ENCODE results near the gene ABT1.
"Not testable (repeated sequence)": the region's sequence is repeated elsewhere in the genome, so short reads cannot be mapped to it uniquely, and the experiment has no call there.

ABT1 gene

DNA sequence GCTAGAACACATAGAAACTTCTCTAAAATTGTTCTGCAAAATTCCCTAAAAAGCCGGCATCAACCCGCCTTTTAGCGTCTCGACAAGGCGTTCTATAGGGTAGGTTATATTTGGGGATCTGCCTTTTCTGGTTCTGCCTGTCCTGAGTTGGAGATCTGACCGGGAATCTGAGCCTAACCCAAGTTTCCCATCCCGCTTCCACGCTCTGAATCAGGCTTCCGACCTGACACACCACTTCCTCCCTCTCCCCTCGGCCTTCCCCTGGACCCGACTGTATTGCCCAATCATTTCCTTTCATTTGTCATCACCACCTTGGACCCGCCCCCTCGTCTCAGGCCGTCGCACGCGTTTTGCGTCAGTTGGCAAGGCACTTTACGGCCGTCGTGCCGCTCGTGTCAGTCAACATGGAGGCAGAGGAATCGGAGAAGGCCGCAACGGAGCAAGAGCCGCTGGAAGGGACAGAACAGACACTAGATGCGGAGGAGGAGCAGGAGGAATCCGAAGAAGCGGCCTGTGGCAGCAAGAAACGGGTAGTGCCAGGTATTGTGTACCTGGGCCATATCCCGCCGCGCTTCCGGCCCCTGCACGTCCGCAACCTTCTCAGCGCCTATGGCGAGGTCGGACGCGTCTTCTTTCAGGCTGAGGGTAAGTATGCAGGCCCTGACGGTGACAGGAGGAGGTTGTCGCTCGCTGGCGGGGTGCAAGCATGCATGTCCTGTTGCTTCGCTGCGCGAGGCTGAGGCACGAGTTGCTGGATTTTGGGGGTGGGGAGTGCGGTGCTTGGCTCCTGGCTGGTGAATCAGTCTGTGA, at the start of gene ABT1:
Gene ABT1, plus strand, starts transcription at position 375 of the 810 bp plus-strand sequence. Its CDS starts 30 bp downstream, at position 405.
- peak; percentile 97 to 98 for DNase-seq

DNA sequence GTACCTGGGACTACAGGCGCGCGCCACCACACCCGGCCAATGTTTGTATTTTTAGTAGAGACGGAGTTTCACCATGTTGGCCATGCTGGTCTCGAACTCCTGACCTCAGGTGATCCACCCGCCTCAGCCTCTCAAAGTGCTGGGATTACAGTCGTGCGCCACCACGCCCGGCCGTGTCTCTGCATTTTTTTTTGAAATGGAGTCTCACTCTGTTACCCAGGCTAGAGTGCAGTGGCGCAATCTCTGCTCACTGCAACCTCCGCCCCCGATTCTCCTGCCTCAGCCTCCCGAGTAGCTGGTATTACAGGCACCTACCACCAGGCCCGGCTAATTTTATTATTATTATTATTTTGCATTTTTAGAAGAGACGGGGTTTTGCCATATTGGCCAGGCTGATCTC, 49.4 kb upstream of the ABT1 start:
- not testable (repeated sequence) for DNase-seq

DNA sequence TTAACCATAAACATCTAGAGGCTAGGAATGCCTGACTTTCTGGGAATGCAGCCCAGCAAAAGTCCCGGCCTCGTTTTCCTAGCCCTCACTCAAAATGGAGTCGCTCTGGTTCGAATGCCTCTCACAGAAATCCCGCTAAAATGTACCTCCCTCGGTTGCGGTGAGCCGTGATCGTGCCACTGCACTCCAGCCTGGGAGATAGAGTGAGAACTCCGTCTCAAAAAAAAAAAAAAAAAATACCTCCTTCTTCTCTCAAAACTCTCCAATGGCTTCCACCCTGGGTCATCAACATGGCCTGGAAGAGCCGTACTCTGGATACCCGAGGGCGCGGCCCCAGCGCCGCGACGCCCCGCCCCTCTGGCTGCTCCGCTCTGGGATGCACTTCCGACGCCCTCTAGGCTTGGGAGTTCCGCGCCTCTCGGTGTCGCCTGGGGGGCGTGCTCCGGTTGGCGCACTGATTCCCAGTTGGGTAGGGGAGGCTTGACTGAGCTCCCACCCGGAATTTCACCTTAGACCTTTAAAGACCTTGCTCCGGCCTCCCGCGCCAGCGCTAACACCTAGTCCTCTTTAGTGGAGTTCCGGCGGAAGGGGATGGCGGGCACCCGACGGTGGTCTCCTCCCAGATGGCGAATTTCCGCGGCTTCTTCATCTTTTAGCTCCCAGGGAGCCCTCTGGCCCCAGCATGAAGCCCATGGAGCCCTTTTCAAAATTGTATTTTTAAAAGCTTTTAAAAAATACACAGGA, 46.3 kb upstream of the ABT1 start:
- peak; percentile 48 to 64 for DNase-seq

DNA sequence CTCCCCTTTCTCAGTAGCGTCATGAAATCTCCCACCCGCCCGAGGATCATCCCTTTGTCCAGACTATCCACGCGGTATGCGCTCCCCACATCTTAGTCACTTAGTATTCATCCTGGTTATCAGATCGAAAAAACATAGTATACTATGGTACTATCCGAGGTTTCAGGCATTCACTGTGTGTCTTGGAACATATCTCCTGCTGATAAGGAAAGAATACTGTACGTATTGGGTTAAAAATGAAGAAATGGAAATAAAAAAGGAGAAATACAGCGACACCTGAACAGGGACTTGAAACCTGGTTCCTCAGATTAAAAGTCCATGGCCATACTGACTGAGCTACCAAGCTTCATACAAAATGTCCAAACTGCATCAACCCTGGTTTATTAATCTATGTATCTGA, 44.5 kb upstream of the ABT1 start:
- no peak for DNase-seq

DNA sequence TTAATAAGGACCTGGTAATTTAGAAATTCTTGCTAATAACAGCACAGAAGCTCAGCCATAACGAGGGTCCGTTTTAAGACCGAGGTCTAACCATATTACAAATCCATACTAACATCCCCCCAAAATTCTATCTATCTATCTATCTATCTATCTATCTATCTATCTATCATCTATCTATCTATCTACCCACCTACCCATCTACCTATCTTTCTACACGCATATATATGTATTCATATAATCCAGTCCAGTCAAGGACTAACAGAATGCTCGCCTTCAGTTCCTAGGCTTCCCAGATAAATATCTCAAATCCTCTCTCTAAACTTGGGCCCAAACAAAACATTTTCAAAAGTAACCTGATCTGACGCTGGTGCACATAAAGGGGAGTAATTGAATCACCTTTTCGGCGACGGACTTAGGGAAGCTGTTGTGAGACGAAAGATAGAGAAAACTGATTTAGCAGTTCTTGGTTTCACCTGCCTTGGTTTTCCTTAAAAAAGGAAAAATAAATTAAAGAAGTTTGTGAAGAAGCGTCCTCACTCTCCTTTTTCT, 44.0 kb upstream of the ABT1 start:
- DNase-seq: peak; percentile 33 to 36

DNA sequence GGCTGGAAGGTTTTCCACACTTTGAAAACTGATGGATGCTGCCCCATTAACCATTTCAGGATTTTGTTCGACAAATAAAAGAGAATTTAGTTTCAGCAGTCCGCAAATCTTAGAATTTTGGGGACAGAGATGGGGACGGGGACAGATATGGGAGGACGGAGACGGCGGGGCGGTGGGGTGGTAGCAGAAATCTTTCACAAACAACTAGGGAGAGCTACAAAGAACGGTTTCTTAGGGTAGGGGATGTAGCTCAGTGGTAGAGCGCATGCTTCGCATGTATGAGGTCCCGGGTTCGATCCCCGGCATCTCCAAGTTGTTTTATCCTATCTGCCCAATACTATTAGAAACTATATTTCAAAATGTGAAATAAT, 43.5 kb upstream of the ABT1 start:
- peak; percentile 80 to 85 for DNase-seq

DNA sequence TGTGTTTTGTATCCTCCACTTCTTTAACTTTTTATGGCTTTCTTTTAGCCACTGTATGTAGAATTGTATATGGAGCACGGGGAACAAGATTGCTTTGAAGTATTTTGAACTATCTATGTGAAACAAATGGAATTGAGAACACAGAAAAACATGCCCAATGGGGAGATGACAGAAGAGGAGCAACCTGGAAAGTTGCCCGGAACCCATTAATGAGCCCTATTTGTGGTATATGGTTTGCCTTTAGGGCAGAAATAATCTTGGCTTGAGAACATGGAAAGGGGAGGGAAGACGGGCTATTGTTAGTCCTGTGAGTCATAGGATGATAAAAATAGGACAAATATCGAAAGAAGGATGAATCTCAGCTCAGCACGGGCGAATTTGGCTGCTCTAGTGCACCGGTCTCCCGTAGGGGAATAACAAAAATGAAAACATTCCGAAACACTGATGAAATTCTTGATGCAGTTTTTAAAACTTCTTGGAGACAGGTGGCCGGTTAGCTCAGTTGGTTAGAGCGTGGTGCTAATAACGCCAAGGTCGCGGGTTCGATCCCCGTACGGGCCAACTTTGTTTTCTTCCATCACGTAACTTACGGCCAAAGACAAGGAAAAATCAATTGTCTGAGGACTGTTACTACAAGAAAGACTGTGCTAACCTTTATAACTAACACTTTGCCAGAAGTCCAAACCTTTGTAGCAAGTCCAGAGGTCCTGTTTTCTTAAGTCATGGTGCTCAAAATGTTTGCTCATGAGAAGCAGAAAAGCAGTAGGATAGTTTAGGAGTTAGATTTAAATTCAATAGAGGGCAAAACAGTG, 42.9 kb upstream of the ABT1 start:
- peak; percentile 77 to 82 for DNase-seq

DNA sequence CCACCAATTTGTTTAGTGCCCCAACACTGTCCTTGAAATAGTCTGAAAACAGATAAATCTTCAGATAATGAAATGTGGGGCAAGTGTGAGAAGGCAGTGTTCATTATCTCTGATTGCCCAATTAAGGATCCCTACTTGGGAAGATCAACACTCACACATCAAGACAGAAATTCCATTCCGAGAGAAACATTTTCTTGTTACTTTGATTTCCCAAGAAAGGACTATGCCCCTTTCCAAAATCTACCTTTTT, 42.4 kb upstream of the ABT1 start:
- no peak for DNase-seq

DNA sequence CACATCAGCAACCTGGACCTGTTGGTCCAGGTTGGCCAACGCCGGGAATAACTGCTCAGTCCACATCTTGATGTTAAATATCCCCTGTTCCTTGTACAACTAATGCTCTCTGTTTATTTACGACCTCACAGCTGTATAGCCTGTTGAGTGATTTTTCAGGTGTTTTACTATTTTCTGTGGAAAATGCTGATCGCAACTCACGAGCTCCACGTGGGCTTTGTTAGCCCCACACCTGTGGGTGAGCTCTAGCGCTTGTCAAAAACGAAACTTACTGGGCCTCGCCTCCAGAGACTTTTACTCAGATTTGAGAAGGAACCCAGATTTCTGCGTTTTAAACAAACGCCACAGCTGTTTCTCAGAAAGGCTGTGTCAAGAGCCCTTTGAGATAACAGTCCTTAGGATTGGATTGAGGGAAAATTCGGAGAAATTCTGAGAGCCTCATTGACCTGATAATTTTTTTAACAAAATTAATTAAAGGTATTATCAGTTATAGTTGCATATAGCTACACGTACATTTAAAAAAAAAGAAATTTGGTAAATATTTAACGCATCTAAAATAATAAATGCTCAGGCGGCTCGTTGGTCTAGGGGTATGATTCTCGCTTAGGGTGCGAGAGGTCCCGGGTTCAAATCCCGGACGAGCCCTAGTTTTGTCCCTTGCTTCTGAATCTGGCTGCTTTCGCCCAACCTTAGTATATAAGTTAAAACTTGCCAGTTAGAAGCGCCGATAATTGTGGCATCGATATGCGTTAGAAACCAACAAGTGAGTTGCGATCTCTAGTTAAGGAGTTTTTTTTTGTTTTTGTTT, 41.9 kb upstream of the ABT1 start:
- peak; percentile 46 to 55 for DNase-seq

DNA sequence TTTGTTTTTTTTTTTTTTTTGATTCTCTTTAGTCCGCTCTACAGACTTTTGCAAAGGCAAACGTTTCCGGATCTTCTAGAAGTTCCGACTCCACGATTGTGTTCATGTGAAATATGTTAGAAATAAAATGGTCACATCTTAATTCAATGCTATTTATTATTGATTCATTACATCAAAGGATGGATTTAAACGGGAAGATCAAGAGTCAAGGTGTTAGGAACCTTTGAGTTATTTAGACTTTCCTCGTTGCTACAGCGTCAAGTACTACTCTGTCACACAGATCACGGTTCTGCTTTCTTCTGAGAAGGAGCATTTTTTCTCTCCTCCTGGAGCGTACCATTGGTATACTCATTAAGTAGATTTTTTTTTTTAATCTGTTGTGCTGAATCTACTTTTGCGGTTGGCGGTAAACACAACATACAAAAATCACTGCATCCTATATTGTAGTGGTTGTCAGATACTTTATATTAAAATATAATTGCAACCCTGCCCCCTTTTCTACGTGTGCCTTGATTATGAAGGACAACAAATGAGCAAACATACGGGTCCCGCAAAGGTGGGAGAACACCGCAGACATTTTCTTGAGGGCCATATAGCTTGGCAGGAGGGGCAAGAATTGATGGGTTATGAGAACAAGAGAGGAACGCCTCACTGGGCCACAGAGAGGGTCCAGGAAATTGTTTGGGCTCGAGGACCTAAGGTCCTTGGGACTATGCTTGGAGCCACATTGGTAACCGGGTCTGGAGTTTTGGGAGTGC, 41.1 kb upstream of the ABT1 start:
- no peak for DNase-seq

DNA sequence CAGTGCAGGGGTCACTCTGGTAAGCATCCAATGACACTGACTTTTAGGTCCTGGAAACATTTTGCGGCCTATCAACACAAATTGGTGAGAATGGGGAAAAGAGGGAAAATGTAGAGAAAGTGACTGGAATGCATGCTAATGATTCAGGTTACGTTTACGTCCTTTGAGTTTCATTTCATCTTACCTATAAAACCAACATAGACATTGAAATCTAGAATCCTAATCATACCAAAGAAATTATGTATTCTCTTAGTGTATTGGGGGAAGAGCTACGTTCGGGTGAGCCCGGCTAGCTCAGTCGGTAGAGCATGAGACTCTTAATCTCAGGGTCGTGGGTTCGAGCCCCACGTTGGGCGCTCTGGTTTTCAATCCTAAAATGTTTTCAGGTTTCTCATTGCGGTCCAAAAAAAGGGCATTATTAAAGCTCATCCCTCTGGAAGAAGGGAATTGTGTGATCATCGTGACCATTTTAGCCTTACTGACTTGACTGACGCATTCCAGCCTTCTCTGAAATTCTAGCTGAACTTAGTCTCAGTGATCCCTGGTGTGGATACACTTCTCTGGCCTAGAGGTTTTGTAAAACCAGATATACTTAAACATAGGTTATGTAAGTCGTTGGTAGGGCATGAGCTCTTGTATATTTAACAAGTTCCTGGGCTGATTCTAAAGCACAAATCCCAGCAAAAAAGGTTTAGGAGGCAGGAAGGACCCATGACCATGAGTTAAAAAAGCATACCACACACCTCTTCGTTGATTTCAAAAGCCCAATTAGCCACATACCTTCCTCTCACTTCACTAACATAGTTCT, 40.3 kb upstream of the ABT1 start:
- DNase-seq: no peak

DNA sequence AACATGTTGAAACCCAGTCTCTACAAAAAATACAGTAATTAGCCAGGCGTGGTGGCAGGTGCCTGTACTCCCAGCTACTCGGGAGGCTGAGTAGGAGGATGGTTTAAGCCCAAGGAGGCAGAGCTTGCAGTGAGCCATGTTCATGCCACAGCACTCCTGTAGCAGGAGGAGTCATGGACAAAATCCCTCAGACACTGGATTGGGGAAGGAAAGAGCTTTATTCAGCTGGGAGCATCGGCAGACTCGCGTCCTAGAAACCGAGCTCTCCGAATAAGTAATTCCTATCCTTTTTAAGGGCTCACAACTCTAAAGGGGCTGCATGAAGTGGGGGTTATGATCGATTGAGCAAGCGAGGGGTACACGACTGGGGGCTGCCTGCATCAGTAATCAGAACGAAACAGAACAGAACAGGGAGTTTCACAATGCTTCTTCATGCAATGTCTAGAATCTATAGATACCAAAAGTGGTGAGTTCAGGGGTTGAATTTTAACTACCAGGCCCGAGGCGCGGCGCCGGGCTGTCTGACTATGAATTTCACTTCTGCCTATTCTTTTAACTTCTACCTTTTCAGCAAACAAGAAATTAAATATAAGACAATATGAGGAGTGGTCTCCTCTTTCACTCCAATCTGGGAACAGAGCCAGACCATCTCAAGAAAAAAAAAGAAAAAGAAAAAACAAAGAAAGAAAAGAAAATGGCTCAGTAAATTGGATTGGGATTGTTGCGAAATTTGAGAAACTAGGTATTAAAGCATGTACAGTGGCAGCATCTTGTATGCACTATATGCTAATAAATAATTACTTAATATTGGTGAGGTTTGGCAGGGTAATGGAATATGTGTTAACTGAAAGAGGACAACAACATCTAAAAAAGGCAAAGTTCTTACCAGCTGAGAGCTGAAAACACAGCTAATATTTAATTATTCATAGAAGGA, 35.0 kb upstream of the ABT1 start:
- no peak for DNase-seq

DNA sequence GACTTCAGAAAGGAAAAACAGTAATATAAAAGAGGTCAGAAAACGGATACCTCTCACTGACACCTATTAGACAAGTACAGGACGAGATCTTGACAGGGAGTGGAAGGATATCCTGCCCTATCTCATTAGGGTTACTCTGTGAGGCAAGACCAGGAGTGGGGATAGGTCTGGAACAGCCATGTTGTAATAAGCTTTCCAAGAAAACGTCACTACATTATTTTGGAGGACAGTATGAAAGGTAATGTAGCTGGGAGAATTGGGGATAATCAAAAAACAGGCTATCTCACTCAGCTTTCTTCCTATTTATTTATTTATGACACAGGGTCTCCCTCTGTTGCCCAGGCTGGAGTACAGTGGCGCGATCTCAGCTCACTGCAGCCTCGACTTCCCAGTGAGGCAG, 33.3 kb upstream of the ABT1 start:
- no peak for DNase-seq

DNA sequence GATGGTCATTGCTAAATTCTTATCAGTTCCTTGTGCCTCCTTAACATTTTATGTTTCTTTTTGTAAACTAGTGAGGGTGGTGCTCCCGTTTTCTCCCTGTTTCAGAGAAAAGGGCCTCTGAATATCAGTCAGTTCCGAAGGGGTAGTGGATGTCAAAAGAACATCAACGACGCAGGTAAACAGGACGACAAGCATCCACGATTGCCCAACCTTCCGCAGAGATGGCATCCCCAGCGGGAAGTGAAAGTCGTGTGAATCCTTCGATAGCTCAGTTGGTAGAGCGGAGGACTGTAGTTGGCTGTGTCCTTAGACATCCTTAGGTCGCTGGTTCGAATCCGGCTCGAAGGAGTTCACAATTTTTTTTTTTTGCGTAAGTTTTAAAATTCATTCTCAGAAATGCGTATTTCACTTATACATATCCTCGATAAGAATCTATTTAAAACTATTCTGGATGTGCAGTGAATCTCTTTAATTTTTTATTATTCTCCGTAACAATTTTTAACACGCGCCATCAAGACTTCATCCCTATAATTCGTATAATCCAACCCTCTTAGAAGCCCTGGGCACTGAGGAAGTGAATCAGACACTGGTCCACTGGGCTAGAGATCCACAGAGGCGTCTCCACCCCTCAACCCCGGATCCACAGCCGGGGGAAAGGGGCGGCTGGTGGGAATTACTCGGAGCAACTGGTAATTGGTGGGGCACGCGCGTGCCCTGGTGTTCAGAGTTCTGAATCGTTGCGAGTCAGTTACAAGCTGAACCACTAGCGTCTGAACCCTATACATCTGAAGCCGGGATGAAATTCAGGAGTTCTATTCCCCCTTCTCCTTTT, 27.9 kb upstream of the ABT1 start:
- DNase-seq: peak; percentile 80 to 90

DNA sequence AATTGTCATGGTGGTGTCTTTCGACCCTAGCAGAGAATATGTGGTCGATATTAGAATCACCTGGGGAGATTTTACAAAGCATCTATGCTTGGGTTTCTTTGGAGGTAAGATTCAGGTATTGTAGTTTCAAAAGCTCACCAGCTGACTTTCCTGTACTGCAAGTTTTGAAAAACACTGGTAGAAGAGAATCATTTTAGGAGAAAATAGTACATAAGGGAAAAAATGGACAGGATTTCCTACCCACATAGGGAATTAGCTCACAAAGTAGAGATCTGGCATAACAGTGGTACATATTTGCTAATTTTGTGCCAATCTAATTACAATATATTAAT, 27.4 kb upstream of the ABT1 start:
- no peak for DNase-seq

DNA sequence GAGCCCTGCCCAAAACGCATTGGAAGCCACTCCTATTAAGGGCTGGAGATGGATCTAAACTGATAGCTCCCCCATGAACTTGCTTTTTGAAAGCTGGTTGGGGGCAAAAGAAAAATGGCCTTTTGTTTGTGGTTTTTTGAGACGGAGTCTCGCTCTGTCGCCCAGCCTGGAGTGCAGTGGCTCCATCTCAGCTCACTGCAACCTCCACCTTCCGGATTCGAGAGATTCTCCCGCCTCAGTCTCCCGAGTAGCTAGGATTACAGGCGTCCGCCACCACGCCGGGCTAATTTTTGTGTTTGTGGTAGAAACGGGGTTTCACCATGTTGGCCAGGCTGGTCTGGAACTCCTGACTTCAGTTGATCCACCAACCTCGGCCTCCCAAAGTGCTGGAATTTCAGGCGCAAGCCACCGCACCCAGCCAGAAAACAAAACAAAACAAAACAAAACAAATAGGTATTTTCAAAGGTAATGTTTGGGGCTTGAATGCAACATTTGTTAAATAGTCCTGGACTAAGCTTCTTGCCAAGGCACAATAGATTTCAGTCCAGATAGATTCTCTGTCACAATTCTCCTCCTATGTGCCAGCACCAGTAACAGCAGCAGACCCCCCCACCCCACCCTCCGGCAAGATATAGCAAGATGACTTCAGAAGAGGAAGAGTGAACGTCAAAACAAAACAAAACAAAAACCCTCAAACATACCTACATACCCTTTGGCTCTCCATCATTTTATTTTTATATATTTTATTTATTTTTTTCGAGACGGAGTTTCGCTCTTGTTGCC, 26.5 kb upstream of the ABT1 start:
- DNase-seq: no peak

DNA sequence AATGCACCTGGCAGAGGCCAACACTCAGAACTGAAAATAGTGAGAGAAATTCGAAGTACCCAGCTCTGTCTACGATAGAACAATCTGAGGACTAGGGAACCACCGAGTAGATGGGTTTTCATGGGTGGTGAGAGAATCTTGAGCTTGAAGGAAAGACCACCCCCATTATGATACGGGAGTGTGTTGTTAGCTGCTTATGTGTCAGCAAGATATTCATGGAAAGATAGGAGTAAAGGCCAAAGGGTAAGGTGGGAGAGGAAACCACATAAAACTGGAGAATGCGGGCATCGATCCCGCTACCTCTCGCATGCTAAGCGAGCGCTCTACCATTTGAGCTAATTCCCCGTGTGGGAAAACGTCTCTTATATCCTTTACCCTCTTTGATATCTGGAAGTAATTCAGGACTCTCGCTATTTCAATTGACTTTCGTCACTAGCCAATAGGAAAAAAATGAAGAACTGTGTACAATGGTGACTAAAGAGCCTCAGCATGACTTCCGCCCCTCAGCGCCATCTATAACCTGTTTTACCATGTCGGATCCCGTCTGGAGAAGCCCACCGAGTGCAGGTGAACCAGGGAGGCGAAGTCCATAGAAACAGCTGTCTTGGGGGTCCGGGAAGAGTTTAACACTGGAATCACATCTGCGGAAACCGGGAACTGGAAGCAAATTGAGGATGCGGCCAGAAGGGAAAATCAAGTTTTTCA, 25.0 kb upstream of the ABT1 start:
- DNase-seq: peak; percentile 71 to 76

Measured in Kasumi-1 (cell line).